Body of pancreas (tissue), 4 donors: Measurements from ENCODE around the gene MFGE8.

ENCODE experiments used
- POLR2A ChIP-seq, 3 donors: fragments of 450-650 bp; IDR thresholded peaks; one replicate each; pipeline ENCODE4 v1.6.1; 2016; ENCODE audit warnings: antibody characterized with exemption in 3 of 3, mild to moderate bottlenecking in 2 of 3
- TF ChIP-seq, protein P1 (sequence below), 7 experiments: fragments of 450-650 bp in 4 of 7; fragments of 200-600 bp in 3 of 7; sonication (generic) in 3 of 7; IDR thresholded peaks; one replicate each; pipeline ENCODE4 v1.5.1; 2016 to 2019; ENCODE audit warnings: antibody characterized with exemption in 7 of 7

GRCh38 chr15:88938802-88939485 is 25.8 kb upstream of the MFGE8 start:
- TF ChIP-seq, protein P1, sequence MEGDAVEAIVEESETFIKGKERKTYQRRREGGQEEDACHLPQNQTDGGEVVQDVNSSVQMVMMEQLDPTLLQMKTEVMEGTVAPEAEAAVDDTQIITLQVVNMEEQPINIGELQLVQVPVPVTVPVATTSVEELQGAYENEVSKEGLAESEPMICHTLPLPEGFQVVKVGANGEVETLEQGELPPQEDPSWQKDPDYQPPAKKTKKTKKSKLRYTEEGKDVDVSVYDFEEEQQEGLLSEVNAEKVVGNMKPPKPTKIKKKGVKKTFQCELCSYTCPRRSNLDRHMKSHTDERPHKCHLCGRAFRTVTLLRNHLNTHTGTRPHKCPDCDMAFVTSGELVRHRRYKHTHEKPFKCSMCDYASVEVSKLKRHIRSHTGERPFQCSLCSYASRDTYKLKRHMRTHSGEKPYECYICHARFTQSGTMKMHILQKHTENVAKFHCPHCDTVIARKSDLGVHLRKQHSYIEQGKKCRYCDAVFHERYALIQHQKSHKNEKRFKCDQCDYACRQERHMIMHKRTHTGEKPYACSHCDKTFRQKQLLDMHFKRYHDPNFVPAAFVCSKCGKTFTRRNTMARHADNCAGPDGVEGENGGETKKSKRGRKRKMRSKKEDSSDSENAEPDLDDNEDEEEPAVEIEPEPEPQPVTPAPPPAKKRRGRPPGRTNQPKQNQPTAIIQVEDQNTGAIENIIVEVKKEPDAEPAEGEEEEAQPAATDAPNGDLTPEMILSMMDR (IDR thresholded peaks at IDR 0.05) = no peak
- no peak for TF ChIP-seq POLR2A (IDR thresholded peaks at IDR 0.05)
